Measurements from ENCODE around the gene MAP3K15. TPM values are rescaled to one million over a fixed set of nuclear protein-coding genes. Genes with fewer than 3 reads are reported as not detected.

The MAP3K15 gene
- total and polyA plus RNA-seq, 7 donors, result 0.08 to 0.30 (median 0.10) TPM; not detected in 3

GRCh38 chrX:19350941-19351384, 164.3 kb downstream of the MAP3K15 start:
- no peak overlapping the region for H3K4me3 ChIP-seq
- peaks cover 0 to 64% of the 10 kb centered on the region in 2 donors for H3K36me3 ChIP-seq (ENCODE audit: insufficient read depth in 1 of 2, low read depth in 1 of 2)
- WGBS, 3 donors, result 57 to 76% (median 67%) methylated on average over 8 of the region's 8 CpGs
- TF ChIP-seq CTCF (IDR thresholded peaks at IDR 0.05), result no peak
- H3K4me1 ChIP-seq, result no peaks in the 10 kb centered on the region
- no peak for DNase-seq
- no peaks in the 10 kb centered on the region for H3K27me3 ChIP-seq (ENCODE audit: insufficient read depth in 3 of 3, low read length in 2 of 3)
- no peak overlapping the region for H3K27ac ChIP-seq
- ATAC-seq, result no peak
- H3K9me3 ChIP-seq, result no peaks in the 10 kb centered on the region
- intact Hi-C loops (cut with DNase I), result no loop called here

- DNase-seq, result no peak
- Histone ChIP-seq H3K4me1 (no peaks in the 10 kb centered on the region), H3K4me3 (no peak overlapping the region), H3K27ac (no peak overlapping the region), H3K27me3 (ENCODE audit: insufficient read depth in 3 of 3, low read length in 2 of 3) (no peaks in the 10 kb centered on the region), H3K9me3 (no peaks in the 10 kb centered on the region), H3K36me3 (ENCODE audit: insufficient read depth in 1 of 2, low read depth in 1 of 2) (peaks cover 0 to 47% of the 10 kb centered on the region in 2 donors)
- TF ChIP-seq CTCF (IDR thresholded peaks at IDR 0.05), result no peak
- ATAC-seq, result no peak
- WGBS, 3 donors, result 56 to 75% (median 68%) methylated on average over 2 of the region's 2 CpGs
- intact Hi-C loops (cut with DNase I), result loop anchor here in 1 of 2 donors (10.0 kb wide), 1 partner anchor 674 kb away; the partner anchor contains the start of gene RS1
These were observed 166.0 kb downstream of the MAP3K15 start for GRCh38 chrX:19349264-19349663.

- no peaks in the 10 kb centered on the region for H3K9me3 ChIP-seq
- H3K27ac ChIP-seq, result no peak overlapping the region
- ATAC-seq, result no peak
- no peak for TF ChIP-seq CTCF (IDR thresholded peaks at IDR 0.05)
- no peak overlapping the region for H3K4me3 ChIP-seq
- peaks cover 0 to 33% of the 10 kb centered on the region in 2 donors for H3K36me3 ChIP-seq (ENCODE audit: insufficient read depth in 1 of 2, low read depth in 1 of 2)
- WGBS, 3 donors, result 65 to 69% (median 67%) methylated on average over 3 of the region's 3 CpGs
- H3K27me3 ChIP-seq (ENCODE audit: insufficient read depth in 3 of 3, low read length in 2 of 3), result no peaks in the 10 kb centered on the region
- no peaks in the 10 kb centered on the region for H3K4me1 ChIP-seq
- intact Hi-C loops (cut with DNase I), result loop anchor here in 1 of 2 donors (10.0 kb wide), 1 partner anchor 673 kb away; the partner anchor contains the start of gene RS1
- no peak for DNase-seq
These were observed 167.4 kb downstream of the MAP3K15 start for GRCh38 chrX:19347916-19348315.

GRCh38 chrX:19344661-19345060, 170.6 kb downstream of the MAP3K15 start:
- H3K4me3 ChIP-seq, result peak overlapping the region; percentile 81
- no peak for TF ChIP-seq CTCF (IDR thresholded peaks at IDR 0.05)
- intact Hi-C loops (cut with DNase I), result loop anchor here in 1 of 2 donors (10.0 kb wide), 1 partner anchor 670 kb away; the partner anchor contains the start of gene RS1
- no peaks in the 10 kb centered on the region for H3K9me3 ChIP-seq
- H3K27ac ChIP-seq, result peak overlapping the region; percentile 85
- DNase-seq (no peak), ATAC-seq (no peak)
- WGBS, 3 donors, result 2 to 29% (median 2%) methylated on average over 10 of the region's 10 CpGs
- no peaks in the 10 kb centered on the region for H3K4me1 ChIP-seq
- H3K27me3 ChIP-seq (ENCODE audit: insufficient read depth in 3 of 3, low read length in 2 of 3), result no peaks in the 10 kb centered on the region
- peaks cover 0 to under 1% of the 10 kb centered on the region in 2 donors for H3K36me3 ChIP-seq (ENCODE audit: insufficient read depth in 1 of 2, low read depth in 1 of 2)

Measured in psoas muscle (tissue), 8 donors.